ENCODE data around the gene IL23R.

IL23R gene

DNA sequence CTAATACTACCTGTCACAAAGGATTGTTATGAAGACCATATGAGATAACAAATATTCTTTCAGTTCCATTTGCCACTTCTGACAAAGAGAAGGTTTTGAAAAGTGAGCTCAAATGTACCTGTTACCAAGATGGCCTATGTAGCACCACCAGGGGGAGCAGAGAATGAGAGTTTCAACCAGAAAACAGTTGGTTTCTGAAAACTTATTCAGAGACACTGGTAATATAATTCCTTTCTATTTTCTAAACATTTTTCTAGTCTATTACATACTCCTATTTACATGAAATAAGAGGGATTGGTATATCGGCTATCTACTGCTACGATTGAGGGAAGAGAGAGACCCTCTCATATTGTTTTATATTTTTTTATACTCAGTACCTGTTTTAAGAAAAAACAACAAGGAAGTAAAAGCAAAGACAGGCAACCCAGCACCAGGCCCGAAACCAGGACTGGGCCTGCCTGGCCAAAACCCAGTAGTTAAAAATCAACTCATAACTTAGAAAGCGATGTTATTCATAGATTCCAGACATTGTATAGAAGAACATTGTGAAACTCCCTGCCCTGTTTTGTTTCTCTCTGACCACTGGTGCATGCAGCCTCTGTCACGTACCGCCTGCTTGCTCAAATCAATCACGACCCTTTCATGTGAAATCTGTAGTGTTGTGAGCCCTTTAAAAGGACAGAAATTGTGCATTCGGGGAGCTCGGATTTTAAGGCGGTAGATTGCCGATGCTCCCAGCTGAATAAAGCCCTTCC is 48.3 kb downstream of the IL23R start:
- Histone ChIP-seq H3K9me3 (replicated peaks in 1 of 11) (no peaks in the 10 kb centered on the region), H3K9ac (no peak overlapping the region), H3K4me3 (no peak overlapping the region), H3K4me2 (peak overlapping the region in 10 of 11 experiments; percentile 5 to 55 (median 38); a peak in 14 of 22 replicates), H3K27ac (0 out of 22 replicates have a peak overlapping the region, but pooled peaks of 2 of the 11 experiments have one; percentile 7 to 27), H3K36me3 (no peaks in the 10 kb centered on the region), H3K4me1 (peaks cover 0 to 25% (median 12%) of the 10 kb centered on the region in 10 experiments; a peak in 15 of 20 replicates), H4K20me1 (no peaks in the 10 kb centered on the region), H3K27me3 (no peaks in the 10 kb centered on the region)
- 0 out of 22 replicates have a peak, but pooled peaks of 1 of the 11 experiments have one; percentile 8 for TF ChIP-seq Cebpa-rat (IDR thresholded peaks at IDR 0.05)

DNA sequence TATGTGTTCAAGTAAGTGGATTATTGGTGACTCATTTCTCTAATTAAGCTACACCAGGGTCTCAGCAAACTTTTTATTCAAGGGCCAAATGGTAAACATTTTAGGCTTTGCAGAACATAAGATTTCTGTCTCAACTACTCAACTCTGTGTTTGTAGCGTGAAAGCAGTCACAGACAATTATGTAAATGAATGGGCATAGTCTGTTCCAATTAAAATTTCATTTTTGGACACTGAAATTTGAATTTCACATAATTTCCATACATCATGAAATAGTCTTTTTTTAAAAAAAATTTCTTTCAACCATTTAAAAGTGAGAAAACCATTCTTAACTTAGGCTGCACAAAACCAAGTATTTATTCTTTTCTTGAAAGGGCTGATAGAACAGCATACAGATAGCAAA is 50.1 kb downstream of the IL23R start:
- no peaks in the 10 kb centered on the region for H3K36me3 ChIP-seq
- H4K20me1 ChIP-seq = no peaks in the 10 kb centered on the region
- TF ChIP-seq Cebpa-rat (IDR thresholded peaks at IDR 0.05) = no peak

DNA sequence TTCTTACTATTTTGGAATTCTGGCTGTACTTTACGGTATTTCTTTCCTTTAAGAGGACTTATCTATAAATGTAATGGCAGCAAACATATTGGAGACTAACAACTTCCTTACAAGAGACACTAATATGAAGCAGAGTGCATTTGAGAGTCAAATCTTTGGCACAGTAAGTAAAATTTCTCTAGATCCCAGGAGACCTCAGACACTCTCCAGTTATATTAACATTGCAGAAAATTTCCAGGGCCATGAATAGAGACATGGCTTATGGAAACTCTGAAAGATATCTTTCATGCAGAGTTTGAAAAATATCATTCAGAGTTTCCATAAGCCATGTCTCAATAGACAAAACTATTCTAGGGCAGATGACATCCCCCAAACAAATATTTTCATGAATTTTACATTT is 51.2 kb downstream of the IL23R start:
- no peak for TF ChIP-seq Cebpa-rat (IDR thresholded peaks at IDR 0.05)
- no peaks in the 10 kb centered on the region for H3K27me3 ChIP-seq
- peaks cover 0 to 20% (median 10%) of the 10 kb centered on the region in 10 experiments; a peak in 14 of 20 replicates for H3K4me1 ChIP-seq
- no peaks in the 10 kb centered on the region for H3K36me3 ChIP-seq
- H3K9me3 ChIP-seq (replicated peaks in 1 of 11) = no peaks in the 10 kb centered on the region
- H3K4me3 ChIP-seq = no peak overlapping the region
- no peaks in the 10 kb centered on the region for H4K20me1 ChIP-seq
- H3K9ac ChIP-seq = no peak overlapping the region
- no peak overlapping the region for H3K4me2 ChIP-seq
- H3K27ac ChIP-seq = no peak overlapping the region

More for the DNA sequence above, 50.1 kb downstream of the IL23R start:
- Histone ChIP-seq H3K9ac (no peak overlapping the region), H3K27me3 (no peaks in the 10 kb centered on the region), H3K9me3 (replicated peaks in 1 of 11) (no peaks in the 10 kb centered on the region), H3K27ac (no peak overlapping the region), H3K4me2 (no peak overlapping the region), H3K4me1 (peaks cover 0 to 25% (median 12%) of the 10 kb centered on the region in 10 experiments; a peak in 15 of 20 replicates), H3K4me3 (no peak overlapping the region)

GRCh38 chr1:67217938-67218337 is 51.7 kb downstream of the IL23R start:
- no peaks in the 10 kb centered on the region for H3K9me3 ChIP-seq (replicated peaks in 1 of 11)
- no peaks in the 10 kb centered on the region for H3K27me3 ChIP-seq
- H3K4me2 ChIP-seq = no peak overlapping the region
- no peak for TF ChIP-seq Cebpa-rat (IDR thresholded peaks at IDR 0.05)
- H3K9ac ChIP-seq = no peak overlapping the region
- no peaks in the 10 kb centered on the region for H3K36me3 ChIP-seq
- H3K4me3 ChIP-seq = no peak overlapping the region
- peaks cover 0 to 15% (median 9%) of the 10 kb centered on the region in 10 experiments; a peak in 14 of 20 replicates for H3K4me1 ChIP-seq
- H4K20me1 ChIP-seq = no peaks in the 10 kb centered on the region
- no peak overlapping the region for H3K27ac ChIP-seq

DNA sequence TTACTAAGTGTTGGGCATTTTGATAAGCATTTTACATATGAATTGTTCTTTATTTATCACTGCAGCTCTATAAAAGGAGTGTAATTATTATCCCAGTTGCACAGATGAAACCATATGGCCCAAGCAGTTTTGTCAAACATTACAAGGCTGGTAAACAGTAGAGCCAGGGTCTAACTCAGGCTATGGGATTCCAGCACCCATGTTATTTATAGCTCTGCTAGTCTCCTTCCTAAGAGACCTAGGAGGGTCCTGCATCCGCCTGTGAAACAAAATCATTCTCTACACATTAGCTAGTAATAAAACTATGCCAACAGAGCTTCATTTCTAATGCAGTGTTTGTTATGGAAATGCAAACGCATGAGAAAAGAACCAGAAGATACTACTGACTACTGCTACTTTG is 58.6 kb downstream of the IL23R start:
- Histone ChIP-seq H3K9ac (no peak overlapping the region), H3K9me3 (replicated peaks in 1 of 11) (peaks cover 0 to 12% (median 9%) of the 10 kb centered on the region in 11 experiments; a peak in 9 of 22 replicates), H3K4me1 (no peaks in the 10 kb centered on the region), H4K20me1 (no peaks in the 10 kb centered on the region), H3K27ac (no peak overlapping the region), H3K4me3 (no peak overlapping the region), H3K27me3 (no peaks in the 10 kb centered on the region), H3K36me3 (no peaks in the 10 kb centered on the region), H3K4me2 (no peak overlapping the region)
- no peak for TF ChIP-seq Cebpa-rat (IDR thresholded peaks at IDR 0.05)

- no peaks in the 10 kb centered on the region for H3K36me3 ChIP-seq
- H3K4me2 ChIP-seq = no peak overlapping the region
- H3K27ac ChIP-seq = no peak overlapping the region
- no peak overlapping the region for H3K9ac ChIP-seq
- no peak overlapping the region for H3K4me3 ChIP-seq
- peaks cover 0 to 12% (median 9%) of the 10 kb centered on the region in 11 experiments; a peak in 9 of 22 replicates for H3K9me3 ChIP-seq (replicated peaks in 1 of 11)
- no peak for TF ChIP-seq Cebpa-rat (IDR thresholded peaks at IDR 0.05)
- H3K4me1 ChIP-seq = no peaks in the 10 kb centered on the region
- no peaks in the 10 kb centered on the region for H4K20me1 ChIP-seq
- no peaks in the 10 kb centered on the region for H3K27me3 ChIP-seq
These were observed 60.4 kb downstream of the IL23R start for GRCh38 chr1:67226688-67227087.

GRCh38 chr1:67227196-67227595 is 60.9 kb downstream of the IL23R start:
- no peak overlapping the region for H3K27ac ChIP-seq
- no peak for TF ChIP-seq Cebpa-rat (IDR thresholded peaks at IDR 0.05)
- H3K9me3 ChIP-seq (replicated peaks in 1 of 11) = peaks cover 0 to 12% (median 9%) of the 10 kb centered on the region in 11 experiments; a peak in 9 of 22 replicates
- no peak overlapping the region for H3K4me2 ChIP-seq
- no peaks in the 10 kb centered on the region for H4K20me1 ChIP-seq
- no peak overlapping the region for H3K4me3 ChIP-seq
- H3K9ac ChIP-seq = no peak overlapping the region
- no peaks in the 10 kb centered on the region for H3K36me3 ChIP-seq
- H3K4me1 ChIP-seq = no peaks in the 10 kb centered on the region
- H3K27me3 ChIP-seq = no peaks in the 10 kb centered on the region

GRCh38 chr1:67228791-67229190 is 62.5 kb downstream of the IL23R start:
- Histone ChIP-seq H3K27ac (no peak overlapping the region), H3K4me1 (no peaks in the 10 kb centered on the region)

DNA sequence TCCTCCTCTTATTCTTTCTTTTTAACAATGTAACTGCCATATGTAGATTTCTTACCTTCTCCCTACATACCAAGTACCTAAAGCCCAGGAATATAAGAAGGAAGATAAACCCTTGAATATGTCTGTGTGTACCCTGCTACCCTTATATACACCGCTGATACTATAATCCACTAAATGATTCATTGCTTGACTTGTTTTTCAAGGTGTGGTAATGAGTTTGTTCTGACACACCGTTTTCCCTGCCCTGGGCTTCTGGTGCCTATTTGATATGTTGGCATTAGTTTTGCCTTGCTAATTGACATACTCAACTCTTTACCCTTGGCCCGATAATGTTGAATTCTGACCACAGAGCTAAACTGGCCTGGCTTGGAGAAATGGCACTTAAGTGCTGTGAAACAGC is 64.3 kb downstream of the IL23R start:
- no peak for TF ChIP-seq Cebpa-rat (IDR thresholded peaks at IDR 0.05)
- Histone ChIP-seq H3K36me3 (no peaks in the 10 kb centered on the region), H3K4me3 (no peak overlapping the region), H3K4me2 (no peak overlapping the region), H3K4me1 (no peaks in the 10 kb centered on the region), H3K27ac (no peak overlapping the region), H4K20me1 (no peaks in the 10 kb centered on the region), H3K9me3 (replicated peaks in 1 of 11) (peaks cover 0 to 12% (median 9%) of the 10 kb centered on the region in 11 experiments; a peak in 9 of 22 replicates), H3K9ac (no peak overlapping the region), H3K27me3 (no peaks in the 10 kb centered on the region)

More at GRCh38 chr1:67228791-67229190, 62.5 kb downstream of the IL23R start:
- Histone ChIP-seq H3K9me3 (replicated peaks in 1 of 11) (peaks cover 0 to 12% (median 9%) of the 10 kb centered on the region in 11 experiments; a peak in 9 of 22 replicates), H4K20me1 (no peaks in the 10 kb centered on the region), H3K36me3 (no peaks in the 10 kb centered on the region), H3K9ac (no peak overlapping the region), H3K4me3 (no peak overlapping the region), H3K4me2 (no peak overlapping the region), H3K27me3 (no peaks in the 10 kb centered on the region)
- TF ChIP-seq Cebpa-rat (IDR thresholded peaks at IDR 0.05) = no peak

DNA sequence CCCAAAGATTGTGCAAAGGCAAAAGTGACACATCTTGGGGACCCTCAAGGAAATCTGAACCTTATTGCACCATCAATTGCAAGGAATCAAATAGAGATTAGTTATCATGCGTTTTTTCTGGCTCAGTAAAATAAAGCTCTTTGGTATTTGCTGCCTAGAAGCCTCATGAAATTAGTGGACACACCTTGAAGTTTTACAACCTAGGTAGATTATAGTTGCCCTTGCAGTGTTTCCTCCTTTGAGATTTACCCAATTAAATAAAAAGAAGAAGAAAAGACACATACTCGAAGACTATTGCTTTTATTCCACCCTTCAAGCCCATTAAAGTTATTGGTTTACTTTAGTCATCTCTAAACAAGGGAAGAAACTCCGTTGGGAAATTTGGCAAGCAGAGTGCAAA is 70.0 kb downstream of the IL23R start:
- TF ChIP-seq Cebpa-rat (IDR thresholded peaks at IDR 0.05) = no peak
- H3K9ac ChIP-seq = no peak overlapping the region
- no peaks in the 10 kb centered on the region for H3K27me3 ChIP-seq
- no peak overlapping the region for H3K4me3 ChIP-seq
- no peaks in the 10 kb centered on the region for H3K4me1 ChIP-seq
- no peaks in the 10 kb centered on the region for H4K20me1 ChIP-seq
- no peaks in the 10 kb centered on the region for H3K36me3 ChIP-seq
- no peak overlapping the region for H3K4me2 ChIP-seq
- H3K27ac ChIP-seq = no peak overlapping the region
- 0 out of 22 replicates have a peak, but pooled peaks cover 0 to 4% (median 0%) of the 10 kb centered on the region in 11 experiments for H3K9me3 ChIP-seq (replicated peaks in 1 of 11)
